HG03025 (cell line): ENCODE results near the gene ZNF217.
"Not testable (repeated sequence)": the region's sequence is repeated elsewhere in the genome, so short reads cannot be mapped to it uniquely, and the experiment has no call there.

Experiments
- ATAC-seq: cut with Tn5 transposase; IDR thresholded peaks from one replicate; pipeline ENCODE4 v1.9.1; 2021; ENCODE audit warnings: mild to moderate bottlenecking, moderate library complexity; ENCODE audit not compliant: unreplicated experiment, low FRiP score

The ZNF217 gene

GRCh38 chr20:53536382-53536781, 57.3 kb downstream of the ZNF217 start:
- ATAC-seq = not testable (repeated sequence)

GRCh38 chr20:53535878-53536277, 57.8 kb downstream of the ZNF217 start:
- ATAC-seq = no peak

- ATAC-seq = no peak
These were observed 59.6 kb downstream of the ZNF217 start for GRCh38 chr20:53534037-53534436.

GRCh38 chr20:53533500-53533899, 60.1 kb downstream of the ZNF217 start:
- no peak for ATAC-seq

GRCh38 chr20:53532654-53533312, 60.9 kb downstream of the ZNF217 start:
- not testable (repeated sequence) for ATAC-seq

- no peak for ATAC-seq
These were observed 63.2 kb downstream of the ZNF217 start for GRCh38 chr20:53530440-53530839.

GRCh38 chr20:53529658-53530057, 64.0 kb downstream of the ZNF217 start:
- ATAC-seq = no peak

- ATAC-seq = no peak
These were observed 66.4 kb downstream of the ZNF217 start for GRCh38 chr20:53527196-53527595.

- no peak for ATAC-seq
These were observed 68.9 kb downstream of the ZNF217 start for GRCh38 chr20:53524589-53525312.

GRCh38 chr20:53523615-53524014, 70.0 kb downstream of the ZNF217 start:
- not testable (repeated sequence) for ATAC-seq

- ATAC-seq = no peak
These were observed 70.9 kb downstream of the ZNF217 start for GRCh38 chr20:53522696-53523095.

- ATAC-seq = no peak
These were observed 71.6 kb downstream of the ZNF217 start for GRCh38 chr20:53522026-53522425.

GRCh38 chr20:53521421-53521820, 72.2 kb downstream of the ZNF217 start:
- not testable (repeated sequence) for ATAC-seq

GRCh38 chr20:53517146-53517545, 76.5 kb downstream of the ZNF217 start:
- no peak for ATAC-seq
